ENCODE data around the gene GARNL3.

DNA sequence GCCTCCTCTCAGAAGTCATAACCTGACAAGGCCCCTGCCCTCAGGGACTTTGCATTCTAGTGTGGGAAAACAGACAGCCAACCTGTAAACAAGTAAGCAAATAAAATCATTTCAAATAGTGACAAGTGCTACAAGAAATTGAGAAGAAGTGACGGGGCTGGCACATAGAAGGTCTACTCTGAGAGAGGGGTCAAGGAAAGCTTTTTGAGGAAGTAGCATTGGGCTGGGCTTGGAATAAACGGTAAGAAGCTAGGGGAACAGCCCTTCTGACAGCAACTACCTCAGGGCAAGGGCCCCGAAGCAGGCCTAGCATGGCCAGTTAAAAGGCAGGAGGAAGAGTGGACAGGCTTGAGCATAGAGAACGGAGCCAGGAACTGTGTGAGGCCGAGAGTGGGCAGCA lies 127.6 kb downstream of the GARNL3 start:
- no peak for TF ChIP-seq EZH2phosphoT487 (IDR thresholded peaks at IDR 0.05; ENCODE audit: borderline replicate concordance, low read length)
- TF ChIP-seq, protein P1, sequence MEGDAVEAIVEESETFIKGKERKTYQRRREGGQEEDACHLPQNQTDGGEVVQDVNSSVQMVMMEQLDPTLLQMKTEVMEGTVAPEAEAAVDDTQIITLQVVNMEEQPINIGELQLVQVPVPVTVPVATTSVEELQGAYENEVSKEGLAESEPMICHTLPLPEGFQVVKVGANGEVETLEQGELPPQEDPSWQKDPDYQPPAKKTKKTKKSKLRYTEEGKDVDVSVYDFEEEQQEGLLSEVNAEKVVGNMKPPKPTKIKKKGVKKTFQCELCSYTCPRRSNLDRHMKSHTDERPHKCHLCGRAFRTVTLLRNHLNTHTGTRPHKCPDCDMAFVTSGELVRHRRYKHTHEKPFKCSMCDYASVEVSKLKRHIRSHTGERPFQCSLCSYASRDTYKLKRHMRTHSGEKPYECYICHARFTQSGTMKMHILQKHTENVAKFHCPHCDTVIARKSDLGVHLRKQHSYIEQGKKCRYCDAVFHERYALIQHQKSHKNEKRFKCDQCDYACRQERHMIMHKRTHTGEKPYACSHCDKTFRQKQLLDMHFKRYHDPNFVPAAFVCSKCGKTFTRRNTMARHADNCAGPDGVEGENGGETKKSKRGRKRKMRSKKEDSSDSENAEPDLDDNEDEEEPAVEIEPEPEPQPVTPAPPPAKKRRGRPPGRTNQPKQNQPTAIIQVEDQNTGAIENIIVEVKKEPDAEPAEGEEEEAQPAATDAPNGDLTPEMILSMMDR (conservative IDR thresholded peaks at IDR 0.05; ENCODE audit: low read depth, low read length) = no peak

Measured in PC-3 (cell line).